NK-92 (cell line): ENCODE results near the gene C2orf76.
"Not testable (repeated sequence)": the region's sequence is repeated elsewhere in the genome, so short reads cannot be mapped to it uniquely, and the experiment has no call there.

ENCODE experiments used
- DNase-seq: peaks from one replicate; lab custom pipeline; 2025; ENCODE audit not compliant: unreplicated experiment; lab: John Stamatoyannopoulos, UW

Gene C2orf76

DNA sequence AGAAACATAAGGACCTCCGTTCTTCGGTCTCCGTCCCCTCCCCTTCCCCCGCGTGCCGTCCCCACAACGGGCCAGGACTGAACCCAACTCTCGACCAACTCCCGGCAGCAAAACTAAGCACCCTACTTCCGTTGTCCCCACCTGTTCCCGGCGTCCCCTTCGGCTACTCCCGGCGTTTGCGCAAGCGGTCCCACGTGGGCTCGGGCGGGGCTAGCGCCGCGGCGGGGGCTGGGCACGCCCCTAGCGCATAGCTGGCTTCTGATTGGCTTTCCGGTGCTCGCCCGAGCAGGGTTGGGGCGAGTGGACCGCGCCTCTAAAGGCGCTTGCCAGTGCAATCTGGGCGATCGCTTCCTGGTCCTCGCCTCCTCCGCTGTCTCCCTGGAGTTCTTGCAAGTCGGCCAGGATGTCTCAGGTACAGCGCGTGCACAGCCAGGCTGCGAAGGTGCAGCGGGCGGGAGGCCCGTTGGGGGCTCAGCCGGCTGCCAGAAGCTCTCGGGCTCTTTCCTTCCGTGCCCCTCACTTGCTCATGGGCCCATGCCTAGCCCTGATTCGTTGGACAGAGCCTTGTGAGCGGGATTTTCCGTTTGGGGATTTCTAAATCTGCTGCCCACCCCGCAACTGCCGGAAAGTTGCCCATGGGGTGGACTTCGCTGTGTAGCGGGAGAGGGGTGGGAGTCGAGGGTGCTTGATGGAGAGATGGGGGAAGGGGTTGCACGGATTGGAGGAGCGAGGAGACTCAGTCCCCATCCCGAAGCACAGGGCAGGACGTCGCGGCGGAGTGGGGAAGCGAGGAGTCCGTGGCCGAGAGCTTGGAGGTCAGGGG is at the start of gene C2orf76, which contains the start of gene DBI:
Gene C2orf76, minus strand, starts transcription at position 186 of the 823 bp plus-strand sequence. CDS start 26,875 bp downstream, outside the sequence.
Gene DBI, plus strand, starts transcription at position 329 of the 823 bp plus-strand sequence. Its CDS starts 75 bp downstream, at position 404.
- peak; percentile 54 for DNase-seq

DNA sequence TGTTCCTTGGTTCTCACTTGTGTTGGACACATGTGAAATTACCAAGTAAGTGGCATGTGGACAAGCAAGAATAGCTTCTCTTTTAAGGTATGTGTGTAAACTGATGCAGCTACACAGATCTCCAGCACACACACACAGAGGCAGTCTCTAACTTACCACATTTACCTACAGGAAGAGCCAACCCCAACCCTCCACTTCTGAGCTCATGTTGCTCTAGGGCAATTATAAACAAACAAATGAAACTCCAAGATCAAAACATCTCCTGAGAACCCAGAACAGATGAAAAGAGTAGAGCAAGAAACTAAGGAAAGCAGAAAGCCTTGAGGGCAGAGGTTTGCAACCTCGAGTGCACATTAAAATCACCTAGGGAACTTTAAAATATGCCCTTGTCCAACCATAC is 49.0 kb upstream of the C2orf76 start:
- no peak for DNase-seq

DNA sequence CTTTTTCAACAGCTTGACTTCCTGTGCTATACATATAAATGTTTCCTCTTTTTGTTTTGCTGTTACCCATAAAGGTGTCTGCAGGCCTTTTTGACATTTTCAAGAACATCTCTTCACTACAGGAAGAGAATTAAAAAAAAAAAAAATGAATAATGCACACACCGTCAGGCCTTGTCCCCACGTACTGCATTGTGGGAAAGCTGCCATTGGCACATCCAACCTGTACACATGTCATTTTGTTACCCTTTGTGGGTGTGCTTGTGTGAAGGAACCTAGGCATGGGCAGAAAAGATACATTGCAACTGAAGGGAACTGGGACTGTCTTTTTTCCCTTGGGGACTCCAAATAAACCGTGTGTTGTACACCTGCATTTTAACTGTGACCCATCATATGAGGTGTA is 48.3 kb upstream of the C2orf76 start:
- DNase-seq, result no peak

DNA sequence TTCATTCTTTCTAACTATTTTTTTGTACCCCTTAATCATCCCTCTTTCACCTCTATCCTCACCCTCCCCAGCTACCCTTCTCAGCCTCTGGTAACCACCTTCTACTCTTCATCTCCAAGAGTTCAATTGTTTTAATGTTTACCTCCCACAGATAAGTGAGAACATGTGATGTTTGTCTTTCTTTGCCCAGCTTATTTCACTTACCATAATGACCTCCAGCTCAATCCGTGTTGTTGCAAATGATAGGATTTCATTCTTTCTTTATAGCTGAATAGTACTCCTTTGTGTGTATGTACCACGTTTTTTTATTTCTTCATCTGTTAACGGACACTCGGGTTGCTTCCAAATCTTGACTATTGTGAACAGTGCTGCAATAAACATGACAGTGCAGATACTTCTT is 42.9 kb upstream of the C2orf76 start:
- no peak for DNase-seq

DNA sequence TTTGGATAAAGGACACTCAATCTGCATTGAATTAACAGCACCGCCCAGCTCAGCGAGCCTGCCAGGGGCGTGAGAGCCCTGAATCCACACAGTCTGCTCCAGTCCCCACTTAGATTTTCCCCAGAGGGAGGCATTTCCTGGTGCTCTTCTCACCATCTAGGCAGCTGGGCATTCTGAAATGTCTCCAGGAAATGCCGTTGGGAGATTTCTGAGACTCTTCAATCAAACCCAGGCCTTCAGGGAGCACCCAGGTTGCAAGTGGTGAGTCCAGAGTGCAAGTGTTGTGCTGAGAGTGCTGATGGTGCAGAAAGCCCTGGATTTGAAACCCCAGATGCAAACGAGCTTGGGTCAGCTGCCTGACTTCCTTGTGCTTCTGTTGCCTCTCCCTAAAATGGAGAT is 41.6 kb upstream of the C2orf76 start:
- no peak for DNase-seq

DNA sequence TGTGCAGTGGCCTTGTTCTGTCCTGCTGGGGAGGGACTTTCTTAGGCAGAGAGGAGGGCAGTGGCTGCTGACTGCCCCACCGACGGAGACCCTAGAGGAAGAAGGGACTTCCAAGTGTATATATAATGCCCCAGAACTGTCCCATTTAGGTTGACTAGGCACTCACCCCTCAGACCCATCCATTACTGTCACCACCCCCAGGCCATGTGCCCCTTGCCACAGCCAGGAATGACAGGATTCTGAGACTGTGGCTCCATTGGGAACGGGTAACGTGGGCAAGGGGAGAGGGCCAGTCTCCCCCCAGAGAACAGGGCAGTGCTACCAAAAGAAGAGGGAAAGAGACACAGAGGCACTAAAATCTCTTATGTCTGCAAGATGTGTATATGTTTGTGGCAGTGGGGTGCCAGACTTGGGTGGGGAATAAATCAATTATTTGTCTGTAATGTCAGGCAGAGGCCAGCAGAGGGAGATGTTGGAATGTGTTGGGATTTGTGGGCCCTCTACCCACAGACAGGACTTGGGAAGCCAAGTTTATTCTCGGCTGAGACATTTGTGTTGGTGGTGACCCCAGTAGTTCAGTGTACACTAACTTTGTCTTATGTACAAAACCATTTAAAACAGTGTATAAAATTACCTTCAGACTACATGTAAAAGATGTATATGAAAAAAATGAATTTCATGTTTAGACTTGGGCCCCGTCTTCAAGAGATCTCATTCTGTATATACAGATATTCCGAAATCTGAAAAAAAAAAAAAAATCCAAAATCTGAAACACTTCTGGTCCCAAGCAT is 41.0 kb upstream of the C2orf76 start:
- no peak for DNase-seq

DNA sequence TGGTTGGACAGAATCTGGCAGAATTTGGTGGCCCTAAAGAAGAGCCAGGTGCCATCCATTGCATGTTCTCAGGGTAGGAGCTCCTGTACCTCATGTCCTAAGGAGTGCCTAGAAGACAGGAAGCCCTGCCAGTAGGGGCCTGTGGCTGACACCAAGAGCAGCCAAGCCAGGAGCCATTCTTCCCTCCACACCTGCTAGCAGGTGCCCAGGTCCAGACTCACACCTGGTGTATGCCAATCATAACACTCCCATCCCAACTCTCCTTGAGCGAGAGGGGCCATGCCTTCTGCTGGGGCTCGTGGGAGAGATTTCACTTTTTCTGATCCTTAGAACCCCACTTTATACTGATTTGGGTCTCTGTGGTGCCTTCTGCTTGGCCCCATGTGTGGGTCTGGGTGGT is 38.5 kb upstream of the C2orf76 start:
- no peak for DNase-seq

DNA sequence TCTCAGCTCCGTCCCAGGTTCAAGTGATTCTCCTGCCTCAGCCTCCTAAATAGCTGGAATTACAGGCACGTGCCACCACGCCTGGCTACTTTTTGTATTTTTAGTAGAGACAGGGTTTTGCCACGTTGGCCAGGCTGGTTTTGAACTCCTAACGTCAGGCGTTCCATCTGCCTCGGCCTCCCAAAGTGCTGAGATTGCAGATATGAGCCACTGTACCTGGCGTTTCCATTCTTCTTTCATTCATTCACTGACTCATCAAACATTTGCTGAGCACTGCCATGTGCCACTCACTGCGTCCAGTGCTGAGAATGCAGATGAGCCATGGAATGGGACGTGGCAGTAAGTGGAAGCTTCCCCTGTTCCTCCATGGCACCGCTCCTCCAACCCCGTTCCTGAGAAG is 37.0 kb upstream of the C2orf76 start:
- not testable (repeated sequence) for DNase-seq

DNA sequence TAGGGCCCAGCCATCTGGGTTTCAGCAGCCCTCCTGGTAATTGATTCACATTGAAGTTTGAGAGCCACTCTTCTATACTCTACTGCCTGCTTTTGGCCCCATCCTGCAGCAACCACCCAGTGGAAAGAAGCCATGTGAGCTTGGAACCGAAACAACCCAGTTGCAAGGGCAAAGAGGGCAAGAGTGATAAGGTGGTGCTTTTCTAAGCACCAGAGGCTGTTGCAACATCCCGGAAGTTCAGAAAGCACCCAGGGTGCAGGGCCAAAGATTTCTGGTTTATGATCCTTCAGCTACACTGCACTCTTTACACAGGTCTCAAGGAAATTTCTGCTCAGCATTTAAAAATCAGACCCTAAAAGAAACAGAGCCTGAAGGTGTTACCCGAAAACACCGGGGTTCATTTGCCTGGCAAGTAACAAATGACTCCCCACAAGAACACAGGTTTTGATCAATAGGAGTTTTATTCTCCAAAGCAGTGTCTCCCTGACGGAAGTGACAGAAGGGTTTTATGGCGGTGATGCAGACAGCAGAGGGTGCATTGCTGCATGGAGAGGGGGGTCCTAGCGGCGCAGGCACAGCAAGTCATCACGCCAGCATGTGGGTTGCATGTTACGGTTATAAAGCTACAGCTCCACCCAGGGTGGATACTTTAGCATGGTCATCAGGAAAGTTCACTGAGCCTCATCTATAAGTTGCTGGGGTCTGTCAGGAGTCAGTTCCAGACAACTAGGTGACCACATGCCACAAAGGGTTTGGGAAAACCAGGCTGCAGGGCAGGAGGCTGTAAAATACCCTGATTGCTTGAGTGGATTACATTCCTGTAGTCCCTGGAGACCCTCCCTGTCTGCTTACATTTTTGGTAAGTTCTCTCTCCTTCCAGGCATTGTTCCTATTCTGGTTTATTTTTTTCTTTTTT is 36.3 kb upstream of the C2orf76 start:
- DNase-seq, result no peak

DNA sequence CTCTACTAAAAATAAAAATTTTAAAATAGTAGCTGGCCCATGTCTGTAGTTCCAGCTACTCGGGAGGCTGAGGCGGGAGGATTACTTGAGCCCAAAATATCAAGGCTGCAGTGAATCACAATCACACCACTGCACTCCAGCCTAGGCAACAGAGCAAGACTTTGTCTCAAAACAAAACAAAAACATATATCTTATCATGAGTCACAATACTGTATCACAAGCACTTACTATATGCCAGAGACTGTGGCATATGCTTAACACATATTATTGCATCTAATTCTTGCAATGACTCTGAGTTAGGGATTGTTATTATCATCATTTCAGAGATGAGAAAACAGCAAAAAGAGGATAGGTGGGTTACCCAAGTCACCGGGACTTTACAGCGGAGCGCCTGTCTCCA is 35.5 kb upstream of the C2orf76 start:
- no peak for DNase-seq

DNA sequence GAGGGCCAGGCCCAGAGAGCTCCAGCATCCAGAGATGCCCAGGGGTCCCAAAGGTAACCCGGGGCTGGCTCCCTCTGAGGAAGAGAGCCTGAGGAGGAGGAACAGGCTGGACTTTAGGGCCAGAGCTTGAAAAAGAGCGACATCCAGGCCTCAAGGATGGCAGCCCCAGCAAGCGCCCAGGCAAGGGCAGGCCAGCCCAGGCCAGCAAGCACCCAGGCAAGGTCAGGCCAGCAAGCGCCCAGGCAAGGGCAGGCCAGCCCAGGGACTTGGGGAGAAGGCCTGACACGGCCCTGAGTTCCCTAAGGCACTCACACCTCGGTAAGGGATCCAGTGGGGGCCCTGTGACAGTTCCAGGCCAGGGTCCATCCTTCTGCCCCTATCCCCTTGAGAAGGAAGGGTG is 30.6 kb upstream of the C2orf76 start:
- DNase-seq, result no peak

DNA sequence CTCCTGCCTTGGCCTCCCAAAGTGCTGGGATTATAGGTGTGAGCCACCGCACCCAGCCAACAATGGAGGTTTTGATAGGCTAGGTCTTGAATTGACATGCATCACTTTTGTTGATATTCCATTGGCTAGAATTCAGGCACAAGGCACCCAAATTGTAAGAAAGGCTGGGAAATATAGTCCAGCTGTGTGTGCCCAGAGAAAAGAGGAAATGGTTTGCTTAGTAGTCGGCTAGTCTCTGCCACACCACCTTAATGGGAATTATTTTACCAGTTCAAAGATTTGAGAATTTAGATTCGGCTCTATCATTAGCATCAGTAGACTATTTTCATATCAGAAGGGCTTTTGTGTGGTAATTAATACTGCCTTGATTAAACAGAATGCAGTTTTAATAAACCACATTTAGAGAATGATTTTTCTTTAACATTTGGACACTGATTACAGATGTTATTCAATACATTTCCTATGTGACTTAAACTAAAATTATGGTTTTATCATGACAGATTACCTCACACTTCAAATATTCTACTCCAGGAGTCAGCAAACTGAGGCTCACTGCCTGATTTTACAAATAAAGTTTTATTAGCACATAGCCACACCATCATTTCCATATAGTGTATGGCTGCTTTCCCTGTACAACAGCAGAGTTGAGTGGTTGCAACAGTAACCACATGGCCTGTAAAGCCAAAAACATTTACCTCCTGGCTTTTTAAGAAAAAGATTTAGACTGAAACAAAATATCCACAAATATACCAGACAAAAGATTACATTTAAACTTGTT is 27.5 kb upstream of the C2orf76 start:
- DNase-seq, result no peak

DNA sequence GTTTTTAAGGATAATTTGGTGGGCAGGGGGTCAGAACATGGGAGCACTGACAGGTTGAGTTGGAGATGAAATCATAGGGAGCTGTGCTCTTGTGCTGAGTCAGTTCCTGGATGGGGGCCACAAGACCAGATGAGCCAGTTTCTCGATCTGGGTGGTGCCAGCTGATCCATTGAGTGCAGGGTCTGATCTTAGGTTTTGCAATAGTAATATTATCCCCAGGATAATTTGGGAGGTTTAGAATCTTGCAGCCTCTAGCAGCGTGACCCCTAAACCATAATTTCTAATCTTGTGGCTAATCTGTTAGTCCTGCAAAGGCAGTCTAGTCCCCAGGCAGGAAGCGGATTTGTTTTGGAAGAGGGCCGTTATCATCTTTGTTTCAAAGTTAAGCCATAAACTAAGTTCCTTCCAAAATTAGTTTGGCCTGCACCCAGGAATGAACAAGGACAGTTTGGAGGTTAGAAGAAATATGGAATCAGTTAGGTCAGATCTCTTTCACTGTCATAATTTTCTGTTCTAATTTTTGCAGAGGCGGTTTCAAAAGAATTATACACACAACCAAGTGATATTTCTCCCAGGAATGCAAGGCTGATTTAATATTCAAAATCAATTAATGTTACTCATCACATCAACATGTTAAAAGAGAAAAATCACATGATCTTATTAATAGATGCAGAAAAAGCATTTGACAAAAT is 23.1 kb upstream of the C2orf76 start:
- DNase-seq, result no peak

DNA sequence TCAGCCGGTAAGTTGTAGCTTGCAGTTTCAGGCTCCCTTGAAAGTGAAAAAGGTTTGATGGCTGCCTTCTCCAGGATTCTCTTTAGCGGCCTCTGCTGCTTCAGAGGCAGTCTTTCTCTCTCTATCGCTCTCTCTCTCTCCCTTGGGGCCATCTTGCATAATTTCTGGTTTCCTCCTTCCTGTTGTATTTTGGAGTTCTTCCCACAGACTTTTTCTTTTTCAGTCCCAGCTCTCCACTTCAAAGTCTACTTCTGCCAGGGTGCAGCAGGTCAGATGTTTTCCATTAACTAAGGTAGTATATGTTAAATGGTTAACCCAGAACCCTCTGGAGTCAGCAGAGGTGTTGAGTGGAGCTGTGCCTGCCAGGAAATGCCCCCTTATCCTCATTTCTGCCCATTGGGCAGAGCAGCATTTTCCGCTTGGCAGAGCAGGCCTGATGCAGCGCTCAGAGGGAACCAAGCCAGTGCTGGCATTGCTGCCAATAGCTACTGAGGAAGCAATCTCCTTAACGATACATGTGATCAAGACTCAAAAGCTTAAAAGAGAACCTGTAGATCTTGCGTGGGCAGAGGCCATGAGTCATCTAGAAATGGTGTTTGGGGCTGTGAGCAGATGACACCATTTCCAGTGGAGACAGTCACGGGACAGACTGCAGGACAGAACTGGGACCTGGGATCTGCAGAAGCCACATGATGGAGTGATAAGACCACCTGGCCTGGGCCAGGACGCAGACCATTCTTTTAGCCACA is 20.9 kb upstream of the C2orf76 start:
- no peak for DNase-seq

DNA sequence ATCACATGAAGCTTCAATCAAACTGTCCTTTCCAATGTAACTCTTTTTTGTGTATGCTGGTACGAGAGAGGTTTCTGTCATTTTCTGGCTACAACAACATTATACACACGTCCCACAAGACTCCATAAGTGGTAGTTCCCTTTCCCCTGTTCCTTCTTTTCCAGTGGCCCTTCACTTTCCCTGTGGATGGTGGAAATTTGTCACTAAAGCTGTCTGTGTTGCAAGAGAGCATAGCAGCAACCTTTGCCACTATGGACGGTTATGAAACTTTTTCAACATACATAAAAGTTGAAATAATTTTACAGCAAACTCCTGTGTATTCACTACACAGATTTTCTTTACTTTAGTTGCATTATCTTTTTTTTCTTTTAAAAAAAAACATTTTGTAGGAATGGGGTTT is 18.8 kb upstream of the C2orf76 start:
- no peak for DNase-seq

DNA sequence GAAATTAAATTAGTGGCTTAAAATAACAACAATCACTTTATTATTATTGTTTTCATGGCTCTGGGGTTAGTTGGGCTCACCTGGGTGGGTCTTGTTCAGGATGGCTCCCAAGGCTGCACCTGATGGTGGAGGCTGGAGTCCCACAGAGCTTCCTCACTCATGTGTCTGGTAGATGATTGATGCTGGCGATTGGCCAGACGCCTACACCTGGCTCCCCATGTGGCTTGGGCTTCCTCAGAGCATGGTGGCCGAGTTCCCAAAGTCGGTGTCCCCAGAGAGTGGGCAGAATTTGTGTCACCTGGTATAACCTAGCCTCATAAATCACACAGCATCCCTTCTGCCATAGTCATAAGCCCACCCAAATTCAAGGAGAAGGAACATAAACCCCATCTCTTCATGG is 18.3 kb upstream of the C2orf76 start:
- no peak for DNase-seq

DNA sequence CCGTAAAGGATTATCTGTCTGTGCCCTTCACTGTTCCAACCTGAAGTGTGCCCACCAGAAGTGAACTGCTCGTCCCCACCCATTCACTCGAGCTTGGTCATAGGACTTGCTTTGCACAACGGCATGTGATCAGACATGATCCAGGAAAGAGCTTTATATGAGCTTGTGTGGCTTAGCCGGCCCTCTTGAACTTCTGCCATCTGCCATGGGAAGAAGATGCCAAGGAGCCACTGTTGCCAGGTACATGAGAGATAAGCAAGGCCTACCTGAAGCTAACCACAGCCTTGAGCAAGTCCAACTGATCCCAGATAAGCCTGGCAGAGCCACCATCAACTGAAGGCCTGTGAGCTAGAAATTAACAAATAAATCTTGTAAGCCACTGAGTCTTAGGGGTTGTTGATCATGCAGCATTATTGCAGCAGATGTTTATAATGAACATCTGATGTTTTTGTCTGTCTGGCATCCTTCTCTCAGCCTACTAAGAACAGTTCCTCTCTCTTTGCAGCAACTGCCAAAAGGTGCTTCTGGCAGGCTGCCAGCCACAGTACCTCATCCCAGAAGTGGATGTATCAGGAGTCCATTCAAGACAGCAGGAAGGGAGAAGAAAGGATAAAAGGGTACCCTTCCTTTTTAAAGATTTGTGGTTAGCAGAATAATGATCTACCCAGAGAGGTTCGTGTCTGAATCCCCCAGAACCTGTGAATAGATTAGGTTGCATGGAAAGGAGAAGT is 16.9 kb upstream of the C2orf76 start:
- no peak for DNase-seq

DNA sequence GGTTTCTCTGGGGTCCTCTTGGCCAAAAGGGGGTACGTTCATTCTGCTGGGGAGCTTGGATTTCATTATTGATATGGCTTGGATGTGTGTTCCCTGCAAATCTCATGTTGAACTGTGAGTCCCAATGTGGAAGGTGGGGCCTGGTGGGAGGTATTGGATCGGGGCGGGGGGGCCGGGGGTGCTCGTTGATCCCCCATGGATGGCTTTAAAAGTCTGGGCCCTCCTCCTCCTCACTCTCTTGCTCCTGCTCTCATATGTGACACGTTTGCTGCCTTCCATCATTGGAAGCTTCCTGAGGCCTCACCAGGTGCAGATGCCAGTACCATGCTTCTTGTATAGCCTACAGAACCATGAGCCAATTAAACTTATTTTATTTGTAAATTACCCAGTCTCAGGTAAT is 11.9 kb upstream of the C2orf76 start:
- DNase-seq, result no peak

DNA sequence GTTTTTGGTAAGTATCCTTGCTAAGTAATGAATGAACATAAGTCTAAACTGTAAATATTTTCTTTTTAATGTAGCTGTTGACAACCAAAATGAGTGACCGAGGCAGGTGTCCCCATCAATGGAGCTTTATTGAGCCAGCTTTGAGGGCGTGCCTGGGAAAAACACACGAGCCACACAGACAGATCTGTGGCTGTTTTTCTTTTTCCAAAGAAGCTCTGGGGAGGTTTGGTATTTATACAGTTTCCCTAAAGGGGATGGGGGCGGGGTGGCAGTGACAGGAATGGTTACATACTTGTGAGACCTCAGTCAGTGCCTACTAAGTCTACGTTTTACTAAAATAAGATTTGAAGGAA is 11.3 kb upstream of the C2orf76 start:
- DNase-seq, result no peak
